Cardiac fibroblast (primary cell): ENCODE data around the gene CHST3.

Source experiments
- DNase-seq, 2 donors: peaks; one replicate each; pipeline versions ENCODE4 v3.0.0 to v3.0.0-alpha.2; 2010; ENCODE audit warnings: low read depth in 2 of 2
- H3K4me3 ChIP-seq, 2 donors: replicated peaks in 1 of 2; 1 replicate in 1 of 2; 2 replicates in 1 of 2; pipeline ENCODE4 v1.5.1; 2011; ENCODE audit warnings: low read depth in 2 of 2, low read length in 2 of 2, mild to moderate bottlenecking in 2 of 2, moderate library complexity in 1 of 2
- CTCF ChIP-seq: IDR thresholded peaks from one replicate; pipeline ENCODE4 v1.5.1; 2011; ENCODE audit warnings: low read depth, mild to moderate bottlenecking, low read length, inconsistent platforms

The CHST3 gene

DNA sequence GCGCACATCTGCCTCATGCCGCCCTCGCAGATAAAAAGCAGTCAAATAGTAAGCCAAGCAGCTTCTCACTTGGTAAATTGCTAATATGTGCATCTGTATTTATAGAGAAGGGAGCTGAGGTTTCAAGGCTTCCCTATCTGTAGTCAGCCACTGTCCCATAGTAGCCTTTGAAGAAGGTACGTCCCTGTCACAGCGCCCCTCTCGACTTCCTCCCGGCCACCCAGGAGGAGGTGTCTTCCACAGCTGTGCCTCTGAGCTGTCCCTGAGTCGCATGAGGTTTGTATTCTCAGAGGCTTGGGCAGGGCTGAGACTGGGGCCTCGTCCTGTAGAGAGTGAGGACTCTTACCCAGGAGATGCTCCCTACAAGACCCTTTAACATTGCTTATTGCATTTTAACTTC lies 75.2 kb downstream of the CHST3 start:
- H3K4me3 ChIP-seq = no peak overlapping the region

DNA sequence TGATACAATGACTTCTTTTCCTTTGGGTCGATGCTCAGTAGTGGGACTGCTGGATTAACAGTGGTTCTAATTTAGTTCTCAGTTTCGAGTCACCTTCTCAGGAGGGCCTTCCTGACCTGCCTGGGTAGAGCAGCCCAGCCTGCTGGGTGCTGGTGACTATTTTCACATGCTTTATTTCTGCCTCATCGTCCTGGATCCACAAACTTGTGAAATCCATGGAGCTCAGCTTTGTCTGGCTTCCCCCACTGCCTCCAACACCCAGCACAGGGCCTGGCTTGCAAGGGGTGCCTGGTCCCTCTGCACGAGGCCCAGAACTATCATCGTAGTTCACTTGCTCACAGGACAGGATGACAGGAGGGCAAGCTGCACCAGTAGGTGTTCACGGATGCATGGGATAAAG lies 77.3 kb downstream of the CHST3 start:
- no peak for TF ChIP-seq CTCF
- no peak for DNase-seq
- no peak overlapping the region for H3K4me3 ChIP-seq

More for the DNA sequence above, 75.2 kb downstream of the CHST3 start:
- TF ChIP-seq CTCF = no peak
- no peak for DNase-seq

DNA sequence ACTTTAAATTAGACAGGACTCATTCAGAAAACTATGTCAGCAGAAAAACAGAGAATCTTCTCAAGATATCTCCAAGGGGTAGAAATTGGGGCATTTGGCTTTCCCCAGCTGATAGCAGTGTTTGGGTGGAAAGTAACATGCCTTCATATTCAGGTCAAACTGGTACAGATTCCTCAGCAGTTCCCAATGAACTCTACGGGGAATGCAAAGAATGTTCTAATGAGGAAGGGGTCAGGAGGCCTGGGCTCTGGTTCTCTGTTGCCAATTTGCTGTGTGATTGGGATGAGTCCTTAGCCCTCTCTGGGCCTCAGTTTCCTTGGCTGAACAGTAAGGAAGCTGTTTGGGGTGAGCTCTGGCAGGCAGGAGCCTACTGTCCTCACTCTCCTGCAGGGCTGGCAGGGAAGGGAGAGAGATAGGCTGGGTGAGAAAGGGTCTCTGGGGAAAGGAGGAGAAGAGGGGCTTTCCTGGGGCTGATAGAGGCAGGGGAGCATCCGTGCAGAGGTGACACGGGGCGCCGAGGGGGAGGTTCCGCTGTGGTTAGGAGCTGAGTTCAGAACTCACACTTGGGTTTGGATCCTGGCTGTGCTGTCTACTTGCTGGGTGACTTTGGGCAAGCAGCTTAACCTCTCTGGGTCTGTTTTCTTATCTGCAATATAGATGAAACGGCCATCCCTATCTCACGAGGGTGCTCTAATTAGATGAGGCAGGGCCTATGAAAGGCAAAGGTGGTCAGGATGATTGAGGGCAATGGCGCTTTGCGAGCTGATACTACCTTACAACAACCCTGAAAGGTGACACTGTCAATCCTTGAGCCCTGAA lies 79.0 kb downstream of the CHST3 start:
- peak in 1 of 2 donors; percentile 37 for DNase-seq
- TF ChIP-seq CTCF = no peak
- no peak overlapping the region for H3K4me3 ChIP-seq

DNA sequence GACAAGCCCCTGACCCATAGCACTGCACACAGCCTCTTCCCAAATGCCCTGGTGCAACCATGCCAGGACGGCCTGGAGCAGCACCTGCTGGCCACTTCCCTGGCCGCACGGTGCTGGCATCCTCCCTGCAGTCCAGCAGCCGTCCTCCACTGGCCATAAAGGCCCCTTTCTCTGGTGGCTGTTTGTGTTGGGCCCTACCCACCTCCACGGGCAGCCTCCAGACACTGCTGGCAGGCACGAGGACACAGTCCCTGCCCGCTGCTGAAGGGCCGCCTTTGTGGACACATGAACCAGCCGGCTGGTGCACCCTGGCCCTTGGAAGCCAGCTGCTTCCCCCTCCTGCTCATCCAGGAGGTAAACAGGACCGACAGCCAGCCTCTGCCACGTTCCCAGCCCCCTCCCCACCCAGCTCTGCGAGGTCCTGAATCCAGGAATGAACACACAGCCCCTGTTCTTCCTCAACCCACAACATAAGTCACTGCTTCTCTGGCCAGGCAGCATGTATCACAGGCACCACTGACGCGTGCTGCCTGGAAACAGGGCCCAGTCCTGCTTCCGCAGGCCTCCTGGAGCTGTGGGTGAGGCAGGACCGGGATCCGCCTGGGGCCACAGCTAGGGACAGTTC lies 80.3 kb downstream of the CHST3 start:
- H3K4me3 ChIP-seq = no peak overlapping the region
- no peak for DNase-seq
- TF ChIP-seq CTCF = peak; percentile 27

GRCh38 chr10:72045586-72045985 lies 81.4 kb downstream of the CHST3 start:
- no peak overlapping the region for H3K4me3 ChIP-seq
- DNase-seq = no peak
- no peak for TF ChIP-seq CTCF

- TF ChIP-seq CTCF = peak; percentile 99
- DNase-seq = peak; percentile 95 to 96
- H3K4me3 ChIP-seq = no peak overlapping the region
Measured at GRCh38 chr10:72048450-72049124, 84.4 kb downstream of the CHST3 start.
